Endothelial cell of umbilical vein (primary cell): Measurements from ENCODE around the gene FAM240B. TPM values are rescaled to one million over a fixed set of nuclear protein-coding genes. Genes with fewer than 3 reads are reported as not detected.

Source experiments
- BruUV-seq: library from RNA; stranded (reverse); fragments of 400-500 nt; replicated peaks from 2 replicates; lab custom pipeline; 2021; lab: Mats Ljungman, UMichigan
- CTCF ChIA-PET: fragments of 300-600, 350-600 bp; sonication (Branson Sonifier 250); formaldehyde crosslinking; loops from one replicate; lab custom pipeline; 2021; ENCODE audit warnings: antibody characterized with exemption, inconsistent platforms; lab: Charles Lee
- POLR2A ChIA-PET: fragments of 300-600, 350-600 bp; sonication (Branson Sonifier 250); formaldehyde crosslinking; loops from one replicate; lab custom pipeline; 2021; ENCODE audit warnings: antibody characterized with exemption, inconsistent platforms; lab: Charles Lee
- DNase-seq: peaks from one replicate; pipeline ENCODE4 v3.0.0-alpha.2; 2011; ENCODE audit warnings: low read depth, low spot score
- FAIRE-seq: peaks from 2 replicates; lab custom pipeline; 2011; peaks lifted over from hg19 to GRCh38; lab: Jason Lieb, UNC
- H2AFZ ChIP-seq: 2 replicates; pipeline ENCODE4 v1.6.0; 2012; ENCODE audit warnings: low read depth, low read length, control low read depth, inconsistent platforms
- H3K27ac ChIP-seq: 2 replicates; pipeline ENCODE4 v1.5.1; 2011; ENCODE audit warnings: low read depth, mild to moderate bottlenecking, control low read depth, low read length, moderate library complexity; ENCODE audit not compliant: insufficient read depth
- H3K27me3 ChIP-seq, 2 experiments: 2 replicates each; pipeline versions ENCODE4 v1.6.0 to v1.6.1; 2011; ENCODE audit warnings: low read length in 2 of 2, mixed read lengths in 1 of 2; ENCODE audit not compliant: control insufficient read depth in 2 of 2, insufficient read depth in 2 of 2
- H3K36me3 ChIP-seq, 2 experiments: 2 replicates in 1 of 2; 3 replicates in 1 of 2; pipeline ENCODE4 v1.5.1; 2011; ENCODE audit warnings: low read length in 2 of 2, mild to moderate bottlenecking in 1 of 2, moderate library complexity in 1 of 2; ENCODE audit not compliant: control insufficient read depth in 2 of 2, insufficient read depth in 2 of 2; ENCODE audit errors: extremely low read depth in 1 of 2
- H3K4me1 ChIP-seq: 3 replicates; pipeline ENCODE4 v1.5.1; 2011; ENCODE audit warnings: mild to moderate bottlenecking, low read length; ENCODE audit not compliant: control insufficient read depth, insufficient read depth; ENCODE audit errors: extremely low read depth
- H3K4me2 ChIP-seq: 2 replicates; pipeline ENCODE4 v1.6.1; 2011; ENCODE audit warnings: low read length, control low read depth, mixed read lengths; ENCODE audit not compliant: insufficient read depth
- H3K4me3 ChIP-seq, 3 experiments: fragments of 200-600 bp in 1 of 3; sonication (generic), shearing (Covaris generic) in 1 of 3; replicated peaks in 1 of 3; 2 replicates each; pipeline ENCODE4 v1.5.1; 2011 to 2016; ENCODE audit warnings: control low read depth in 3 of 3, low read length in 3 of 3, mild to moderate bottlenecking in 2 of 3, inconsistent platforms in 1 of 3, low read depth in 1 of 3, moderate library complexity in 1 of 3; ENCODE audit not compliant: insufficient read depth in 1 of 3
- H3K79me2 ChIP-seq: 2 replicates; pipeline ENCODE4 v1.6.0; 2012; ENCODE audit warnings: low read length, inconsistent platforms; ENCODE audit not compliant: control insufficient read depth, insufficient read depth
- H3K9ac ChIP-seq: replicated peaks from 2 replicates; pipeline ENCODE3; 2011; ENCODE audit warnings: low read length, control low read depth; ENCODE audit not compliant: insufficient read depth; ENCODE audit errors: extremely low read depth
- H3K9me1 ChIP-seq: replicated peaks from 3 replicates; pipeline ENCODE4 v1.6.0; 2011; ENCODE audit warnings: mild to moderate bottlenecking, low read length; ENCODE audit not compliant: control insufficient read depth, insufficient read depth; ENCODE audit errors: extremely low read depth
- H3K9me3 ChIP-seq: replicated peaks from 2 replicates; pipeline ENCODE4 v1.5.1; 2012; ENCODE audit warnings: low read length, inconsistent platforms; ENCODE audit not compliant: control insufficient read depth, insufficient read depth
- H4K20me1 ChIP-seq: replicated peaks from 2 replicates; pipeline ENCODE3; 2011; ENCODE audit warnings: mild to moderate bottlenecking, low read length; ENCODE audit not compliant: control insufficient read depth, insufficient read depth; ENCODE audit errors: extremely low read depth
- CTCF ChIP-seq, 2 donors: IDR thresholded peaks; 1 replicate in 1 of 2; 2 replicates in 1 of 2; pipeline ENCODE4 v1.5.1; 2011; ENCODE audit warnings: low read length in 2 of 2, mild to moderate bottlenecking in 2 of 2, moderate library complexity in 2 of 2, control low read depth in 1 of 2, inconsistent platforms in 1 of 2, low read depth in 1 of 2; ENCODE audit not compliant: insufficient read depth in 1 of 2; ENCODE audit errors: extremely low read depth in 1 of 2
- EZH2 ChIP-seq: IDR thresholded peaks from 2 replicates; pipeline ENCODE4 v1.6.1; 2012; ENCODE audit warnings: borderline replicate concordance, low read depth, mild to moderate bottlenecking, moderate library complexity, low read length, inconsistent platforms; ENCODE audit not compliant: severe bottlenecking
- FOS ChIP-seq: IDR thresholded peaks from 2 replicates; pipeline ENCODE4 v1.6.1; 2011; ENCODE audit warnings: mild to moderate bottlenecking, low read length, moderate library complexity, borderline replicate concordance; ENCODE audit not compliant: insufficient read depth
- GATA2 ChIP-seq: IDR thresholded peaks from 2 replicates; pipeline ENCODE4 v1.7.0; 2011; ENCODE audit warnings: low read depth, mild to moderate bottlenecking, moderate library complexity, mixed read lengths, low read length; ENCODE audit not compliant: insufficient read length, insufficient read depth
- JUN ChIP-seq: IDR thresholded peaks from 2 replicates; pipeline ENCODE4 v1.6.1; 2011; ENCODE audit warnings: borderline replicate concordance, low read depth; ENCODE audit not compliant: insufficient read length, insufficient read depth
- MAX ChIP-seq: IDR thresholded peaks from 2 replicates; pipeline ENCODE4 v1.6.1; 2011; ENCODE audit not compliant: insufficient read depth, insufficient read length
- MYC ChIP-seq: IDR thresholded peaks from one replicate; pipeline ENCODE4 v1.6.1; 2011; ENCODE audit warnings: mild to moderate bottlenecking, low read depth, low read length
- POLR2A ChIP-seq: IDR thresholded peaks from 2 replicates; pipeline ENCODE4 v1.6.1; 2012; ENCODE audit warnings: low read depth, mild to moderate bottlenecking, control low read depth, low read length
- POLR2AphosphoS5 ChIP-seq: IDR thresholded peaks from 2 replicates; pipeline ENCODE4 v1.6.1; 2012; ENCODE audit warnings: low read depth, mild to moderate bottlenecking, control low read depth, low read length, moderate library complexity; ENCODE audit not compliant: insufficient read depth
- dilution Hi-C: fragments of 300-500 bp; cut with MboI; formaldehyde crosslinking; loops from one replicate; pipeline ENCODE4 v1.15.0; 2019; ENCODE audit warnings: low sequenced_read_pairs; ENCODE audit not compliant: extremely low pct_ligation_motif_present
- intact Hi-C: fragments of 100-400 bp; cut with micrococcal nuclease; formaldehyde crosslinking; loops from one replicate; pipeline ENCODE4 v1.10.0; 2022
- polyA plus RNA-seq, 4 experiments: library from polyadenylated mRNA; depleted of rRNA in 3 of 4; stranded (reverse) in 3 of 4; unstranded in 1 of 4; fragments of >200 nt; gene quantifications; 2 replicates each; pipeline versions ENCODE4 v1.2.1 to v1.2.3, GENCODE V29; 2011 to 2012; ENCODE audit warnings: missing spikeins in 1 of 4
- total RNA-seq: library from RNA; stranded (reverse); gene quantifications from 2 replicates; pipeline ENCODE4 v1.2.3, GENCODE V29; 2021

The FAM240B gene
- total and polyA plus RNA-seq, 2 donors (not counting 3 experiments of a cell fraction or from before 2014, with no cell fraction given), result not detected

GRCh38 chr9:38768351-38768761, 48.4 kb upstream of the FAM240B start:
- Histone ChIP-seq H2AFZ (no peak overlapping the region), H3K36me3 (no peaks in the 10 kb centered on the region), H3K9me1 (no peaks in the 10 kb centered on the region), H3K27ac (no peak overlapping the region), H3K4me2 (no peak overlapping the region), H4K20me1 (no peaks in the 10 kb centered on the region), H3K4me1 (no peaks in the 10 kb centered on the region), H3K9ac (no peak overlapping the region), H3K79me2 (no peaks in the 10 kb centered on the region), H3K27me3 (no peaks in the 10 kb centered on the region), H3K4me3 (no peak overlapping the region), H3K9me3 (no peaks in the 10 kb centered on the region)
- POLR2A ChIA-PET, result no interaction called here
- BruUV-seq, result no TSS peak
- CTCF ChIA-PET, result no interaction called here
- TF ChIP-seq JUN, result no peak
- no peak for TF ChIP-seq POLR2A
- TF ChIP-seq CTCF (IDR thresholded peaks at IDR 0.05; ENCODE audit: extremely low read depth in 1 of 2, insufficient read depth in 1 of 2, low read depth in 1 of 2, low read length in 2 of 2), result no peak
- no peak for TF ChIP-seq EZH2
- TF ChIP-seq GATA2, result no peak
- no peak for TF ChIP-seq MYC
- TF ChIP-seq MAX, result no peak
- no peak for TF ChIP-seq FOS
- TF ChIP-seq POLR2AphosphoS5, result no peak
- intact Hi-C loops (no loop called here), dilution Hi-C loops (no loop called here)
- FAIRE-seq (no peak), DNase-seq (no peak)
